ENCODE data around the gene ITPRIP.

ITPRIP gene

DNA sequence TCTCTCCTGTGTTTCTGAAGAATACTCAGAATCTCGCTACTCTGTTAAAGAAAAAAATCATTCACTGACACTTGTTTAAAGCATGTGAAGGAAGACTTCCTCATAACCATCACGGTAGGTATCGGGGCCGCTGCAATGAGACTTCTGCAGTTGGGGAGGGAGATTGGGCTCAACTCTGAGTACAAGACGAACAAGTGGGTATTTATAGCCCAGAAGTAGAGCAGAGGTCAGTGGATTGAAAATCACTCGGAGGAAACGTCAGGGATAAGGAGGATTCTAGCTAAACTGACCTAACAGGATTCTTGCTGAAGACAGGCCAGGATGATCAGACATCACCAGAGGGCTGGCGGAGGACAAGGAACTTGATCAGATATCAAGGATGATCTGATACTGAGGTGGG lies 33.3 kb downstream of the ITPRIP start (continued):
- TF ChIP-seq, protein P1, sequence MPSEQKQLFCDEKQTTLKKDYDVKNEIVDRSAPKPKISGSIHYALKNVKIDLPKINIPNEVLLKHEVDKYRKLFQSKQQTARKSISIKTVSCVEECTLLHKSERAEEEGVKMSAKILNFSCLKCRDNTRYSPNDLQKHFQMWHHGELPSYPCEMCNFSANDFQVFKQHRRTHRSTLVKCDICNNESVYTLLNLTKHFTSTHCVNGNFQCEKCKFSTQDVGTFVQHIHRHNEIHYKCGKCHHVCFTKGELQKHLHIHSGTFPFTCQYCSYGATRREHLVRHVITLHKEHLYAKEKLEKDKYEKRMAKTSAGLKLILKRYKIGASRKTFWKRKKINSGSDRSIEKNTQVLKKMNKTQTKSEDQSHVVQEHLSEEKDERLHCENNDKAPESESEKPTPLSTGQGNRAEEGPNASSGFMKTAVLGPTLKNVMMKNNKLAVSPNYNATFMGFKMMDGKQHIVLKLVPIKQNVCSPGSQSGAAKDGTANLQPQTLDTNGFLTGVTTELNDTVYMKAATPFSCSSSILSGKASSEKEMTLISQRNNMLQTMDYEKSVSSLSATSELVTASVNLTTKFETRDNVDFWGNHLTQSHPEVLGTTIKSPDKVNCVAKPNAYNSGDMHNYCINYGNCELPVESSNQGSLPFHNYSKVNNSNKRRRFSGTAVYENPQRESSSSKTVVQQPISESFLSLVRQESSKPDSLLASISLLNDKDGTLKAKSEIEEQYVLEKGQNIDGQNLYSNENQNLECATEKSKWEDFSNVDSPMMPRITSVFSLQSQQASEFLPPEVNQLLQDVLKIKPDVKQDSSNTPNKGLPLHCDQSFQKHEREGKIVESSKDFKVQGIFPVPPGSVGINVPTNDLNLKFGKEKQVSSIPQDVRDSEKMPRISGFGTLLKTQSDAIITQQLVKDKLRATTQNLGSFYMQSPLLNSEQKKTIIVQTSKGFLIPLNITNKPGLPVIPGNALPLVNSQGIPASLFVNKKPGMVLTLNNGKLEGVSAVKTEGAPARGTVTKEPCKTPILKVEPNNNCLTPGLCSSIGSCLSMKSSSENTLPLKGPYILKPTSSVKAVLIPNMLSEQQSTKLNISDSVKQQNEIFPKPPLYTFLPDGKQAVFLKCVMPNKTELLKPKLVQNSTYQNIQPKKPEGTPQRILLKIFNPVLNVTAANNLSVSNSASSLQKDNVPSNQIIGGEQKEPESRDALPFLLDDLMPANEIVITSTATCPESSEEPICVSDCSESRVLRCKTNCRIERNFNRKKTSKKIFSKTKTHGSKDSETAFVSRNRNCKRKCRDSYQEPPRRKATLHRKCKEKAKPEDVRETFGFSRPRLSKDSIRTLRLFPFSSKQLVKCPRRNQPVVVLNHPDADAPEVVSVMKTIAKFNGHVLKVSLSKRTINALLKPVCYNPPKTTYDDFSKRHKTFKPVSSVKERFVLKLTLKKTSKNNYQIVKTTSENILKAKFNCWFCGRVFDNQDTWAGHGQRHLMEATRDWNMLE (tag by site-specific recombination; conservative IDR thresholded peaks at IDR 0.05; ENCODE audit: low read depth), result no peak
- TF ChIP-seq ZNF133 (tag by site-specific recombination; IDR thresholded peaks at IDR 0.05), result no peak

DNA sequence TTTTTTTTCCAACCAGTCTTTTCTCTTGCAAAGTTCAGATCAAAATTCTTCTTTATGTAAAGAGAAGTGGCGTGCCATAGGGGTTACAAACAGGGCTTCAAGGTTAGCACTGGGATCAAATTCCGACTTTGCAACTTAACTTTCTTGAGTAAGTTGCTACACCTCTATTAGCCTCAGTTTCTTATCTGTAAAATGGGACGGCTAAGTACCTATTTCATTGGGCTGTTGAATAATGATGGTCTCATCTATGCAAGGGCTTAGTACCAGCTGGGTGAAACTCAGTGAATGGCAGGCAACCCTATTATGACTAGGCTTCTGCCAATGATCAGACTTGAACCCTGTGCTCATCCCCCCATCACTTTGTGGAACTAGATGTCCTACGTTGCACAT lies 33.9 kb downstream of the ITPRIP start:
- ChIA-PET CTCF (interaction anchor here (0.9 to 7.2 kb wide), 7 partner anchors 10 to 45 kb away, joined by 3 to 152 read pairs (median 10); partner anchors contain the start of gene CFAP58), POLR2A (interaction anchor here (2.0 kb wide), 1 partner anchor 34 kb away, joined by 8 read pairs; the partner anchor contains the start of gene ITPRIP)
- Histone ChIP-seq H3K9me3 (ENCODE audit: control insufficient read depth, insufficient read depth, low read depth, low read length) (no peaks in the 10 kb centered on the region), H3K27ac (ENCODE audit: extremely low read depth, low read depth, low read length) (no peak overlapping the region), H3K4me3 (ENCODE audit: low read depth, low read length) (no peak overlapping the region), H3K4me1 (ENCODE audit: control insufficient read depth, insufficient read depth, low read length) (no peaks in the 10 kb centered on the region), H3K36me3 (ENCODE audit: control insufficient read depth in 2 of 2, insufficient read depth in 1 of 2, low read length in 2 of 2) (no peaks in the 10 kb centered on the region)
- TF ChIP-seq, protein P2, sequence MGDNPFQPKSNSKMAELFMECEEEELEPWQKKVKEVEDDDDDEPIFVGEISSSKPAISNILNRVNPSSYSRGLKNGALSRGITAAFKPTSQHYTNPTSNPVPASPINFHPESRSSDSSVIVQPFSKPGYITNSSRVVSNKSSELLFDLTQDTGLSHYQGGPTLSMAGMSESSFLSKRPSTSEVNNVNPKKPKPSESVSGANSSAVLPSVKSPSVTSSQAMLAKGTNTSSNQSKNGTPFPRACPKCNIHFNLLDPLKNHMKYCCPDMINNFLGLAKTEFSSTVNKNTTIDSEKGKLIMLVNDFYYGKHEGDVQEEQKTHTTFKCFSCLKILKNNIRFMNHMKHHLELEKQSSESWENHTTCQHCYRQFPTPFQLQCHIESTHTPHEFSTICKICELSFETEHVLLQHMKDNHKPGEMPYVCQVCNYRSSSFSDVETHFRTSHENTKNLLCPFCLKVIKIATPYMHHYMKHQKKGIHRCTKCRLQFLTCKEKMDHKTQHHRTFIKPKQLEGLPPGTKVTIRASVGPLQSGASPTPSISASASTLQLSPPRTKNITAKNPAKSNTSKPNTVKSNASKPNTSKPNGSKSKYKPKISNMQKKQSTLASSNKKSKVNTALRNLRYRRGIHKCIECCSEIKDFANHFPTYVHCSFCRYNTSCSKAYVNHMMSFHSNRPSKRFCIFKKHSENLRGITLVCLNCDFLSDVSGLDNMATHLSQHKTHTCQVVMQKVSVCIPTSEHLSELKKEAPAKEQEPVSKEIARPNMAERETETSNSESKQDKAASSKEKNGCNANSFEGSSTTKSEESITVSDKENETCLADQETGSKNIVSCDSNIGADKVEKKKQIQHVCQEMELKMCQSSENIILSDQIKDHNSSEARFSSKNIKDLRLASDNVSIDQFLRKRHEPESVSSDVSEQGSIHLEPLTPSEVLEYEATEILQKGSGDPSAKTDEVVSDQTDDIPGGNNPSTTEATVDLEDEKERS (tag by site-specific recombination; IDR thresholded peaks at IDR 0.05), result no peak
- TF ChIP-seq, protein P3, sequence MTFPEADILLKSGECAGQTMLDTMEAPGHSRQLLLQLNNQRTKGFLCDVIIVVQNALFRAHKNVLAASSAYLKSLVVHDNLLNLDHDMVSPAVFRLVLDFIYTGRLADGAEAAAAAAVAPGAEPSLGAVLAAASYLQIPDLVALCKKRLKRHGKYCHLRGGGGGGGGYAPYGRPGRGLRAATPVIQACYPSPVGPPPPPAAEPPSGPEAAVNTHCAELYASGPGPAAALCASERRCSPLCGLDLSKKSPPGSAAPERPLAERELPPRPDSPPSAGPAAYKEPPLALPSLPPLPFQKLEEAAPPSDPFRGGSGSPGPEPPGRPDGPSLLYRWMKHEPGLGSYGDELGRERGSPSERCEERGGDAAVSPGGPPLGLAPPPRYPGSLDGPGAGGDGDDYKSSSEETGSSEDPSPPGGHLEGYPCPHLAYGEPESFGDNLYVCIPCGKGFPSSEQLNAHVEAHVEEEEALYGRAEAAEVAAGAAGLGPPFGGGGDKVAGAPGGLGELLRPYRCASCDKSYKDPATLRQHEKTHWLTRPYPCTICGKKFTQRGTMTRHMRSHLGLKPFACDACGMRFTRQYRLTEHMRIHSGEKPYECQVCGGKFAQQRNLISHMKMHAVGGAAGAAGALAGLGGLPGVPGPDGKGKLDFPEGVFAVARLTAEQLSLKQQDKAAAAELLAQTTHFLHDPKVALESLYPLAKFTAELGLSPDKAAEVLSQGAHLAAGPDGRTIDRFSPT (tag by site-specific recombination; IDR thresholded peaks at IDR 0.05), result no peak
- TF ChIP-seq, protein P4, sequence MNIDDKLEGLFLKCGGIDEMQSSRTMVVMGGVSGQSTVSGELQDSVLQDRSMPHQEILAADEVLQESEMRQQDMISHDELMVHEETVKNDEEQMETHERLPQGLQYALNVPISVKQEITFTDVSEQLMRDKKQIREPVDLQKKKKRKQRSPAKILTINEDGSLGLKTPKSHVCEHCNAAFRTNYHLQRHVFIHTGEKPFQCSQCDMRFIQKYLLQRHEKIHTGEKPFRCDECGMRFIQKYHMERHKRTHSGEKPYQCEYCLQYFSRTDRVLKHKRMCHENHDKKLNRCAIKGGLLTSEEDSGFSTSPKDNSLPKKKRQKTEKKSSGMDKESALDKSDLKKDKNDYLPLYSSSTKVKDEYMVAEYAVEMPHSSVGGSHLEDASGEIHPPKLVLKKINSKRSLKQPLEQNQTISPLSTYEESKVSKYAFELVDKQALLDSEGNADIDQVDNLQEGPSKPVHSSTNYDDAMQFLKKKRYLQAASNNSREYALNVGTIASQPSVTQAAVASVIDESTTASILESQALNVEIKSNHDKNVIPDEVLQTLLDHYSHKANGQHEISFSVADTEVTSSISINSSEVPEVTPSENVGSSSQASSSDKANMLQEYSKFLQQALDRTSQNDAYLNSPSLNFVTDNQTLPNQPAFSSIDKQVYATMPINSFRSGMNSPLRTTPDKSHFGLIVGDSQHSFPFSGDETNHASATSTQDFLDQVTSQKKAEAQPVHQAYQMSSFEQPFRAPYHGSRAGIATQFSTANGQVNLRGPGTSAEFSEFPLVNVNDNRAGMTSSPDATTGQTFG (tag by site-specific recombination; IDR thresholded peaks at IDR 0.05; ENCODE audit: borderline replicate concordance), result no peak
- TF ChIP-seq ZNF223 (tag by site-specific recombination; IDR thresholded peaks at IDR 0.05), result no peak
- no peak for TF ChIP-seq ZNF837 (tag by site-specific recombination; IDR thresholded peaks at IDR 0.05)
- TF ChIP-seq ZNF626 (tag by site-specific recombination; IDR thresholded peaks at IDR 0.05), result no peak
- no peak for TF ChIP-seq SCRT1 (tag by site-specific recombination; IDR thresholded peaks at IDR 0.05; ENCODE audit: borderline replicate concordance)
- no peak for TF ChIP-seq SP3 (tag by site-specific recombination; IDR thresholded peaks at IDR 0.05)
- no peak for TF ChIP-seq ZNF146 (tag by site-specific recombination; IDR thresholded peaks at IDR 0.05)
- no peak for TF ChIP-seq ZNF558 (tag by site-specific recombination; IDR thresholded peaks at IDR 0.05)
- TF ChIP-seq ZNF747 (tag by site-specific recombination; IDR thresholded peaks at IDR 0.05), result no peak
- no peak for TF ChIP-seq ZNF211 (tag by site-specific recombination; IDR thresholded peaks at IDR 0.05; ENCODE audit: low read depth)
- no peak for TF ChIP-seq ZNF600 (tag by site-specific recombination; IDR thresholded peaks at IDR 0.05)
